Nephron progenitor cell (in vitro differentiated cells): ENCODE data around the gene TXLNG.
A peak's percentile ranks its signal among the peaks of the same experiment; 100 is the strongest.

Experiments used
- DNase-seq: peaks from one replicate; pipeline ENCODE4 v3.0.0; 2021
- H3K27ac Mint-ChIP-seq: 2 replicates; pipeline ENCODE4 v1.8.0; 2021; ENCODE audit warnings: mild to moderate bottlenecking, moderate library complexity, mixed read lengths
- H3K27me3 Mint-ChIP-seq: 2 replicates; pipeline ENCODE4 v1.8.0; 2021; ENCODE audit warnings: mild to moderate bottlenecking, low read depth, mixed read lengths; ENCODE audit not compliant: poor library complexity
- H3K36me3 Mint-ChIP-seq: 2 replicates; pipeline ENCODE4 v1.8.0; 2021; ENCODE audit warnings: low read depth, mixed read lengths
- H3K4me1 Mint-ChIP-seq: 2 replicates; pipeline ENCODE4 v1.8.0; 2021; ENCODE audit warnings: mixed read lengths
- H3K4me3 Mint-ChIP-seq: 2 replicates; pipeline ENCODE4 v1.8.0; 2021; ENCODE audit warnings: mild to moderate bottlenecking, moderate library complexity, mixed read lengths
- H3K9me3 Mint-ChIP-seq: 2 replicates; pipeline ENCODE4 v1.8.0; 2021; ENCODE audit warnings: mild to moderate bottlenecking, moderate library complexity, mixed read lengths
- TF ChIP-seq, protein P1 (sequence below): fragments of 200-600 bp; sonication (generic); IDR thresholded peaks from 2 replicates; pipeline ENCODE4 v1.5.0; 2021; ENCODE audit warnings: antibody characterized with exemption

The TXLNG gene

DNA sequence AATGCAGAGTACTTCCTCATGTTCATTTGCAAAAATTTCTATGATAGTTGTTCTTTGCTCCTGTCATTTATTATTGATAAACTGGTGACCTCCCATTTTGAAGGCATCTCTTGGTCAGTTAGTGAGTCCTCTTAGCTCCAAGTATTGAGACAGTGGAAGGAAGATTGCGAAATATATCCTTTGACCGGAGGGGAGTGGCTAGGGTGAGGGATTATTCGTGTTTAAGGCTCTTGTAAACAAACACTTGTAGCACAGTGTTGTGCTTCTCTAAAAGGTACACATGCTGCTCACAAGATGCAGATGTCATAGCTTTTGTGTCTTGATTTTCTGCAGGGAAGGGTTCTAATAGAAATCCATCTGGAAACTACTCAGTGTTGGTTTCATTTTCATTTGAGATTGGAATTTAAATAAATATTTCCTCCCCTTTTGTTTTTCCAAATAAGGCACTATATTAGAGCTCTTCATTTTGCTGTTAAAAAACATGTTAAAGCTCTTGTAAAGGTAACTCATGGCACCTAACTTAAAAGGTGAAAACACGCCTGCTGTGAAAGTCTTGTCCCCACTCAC lies 21.8 kb downstream of the TXLNG start:
- peak overlapping the region; percentile 78 for H3K27ac Mint-ChIP-seq
- H3K4me3 Mint-ChIP-seq = no peak overlapping the region
- H3K4me1 Mint-ChIP-seq = peaks cover 14% of the 10 kb centered on the region
- DNase-seq = no peak
- H3K36me3 Mint-ChIP-seq = peaks cover 53% of the 10 kb centered on the region
- TF ChIP-seq, protein P1, sequence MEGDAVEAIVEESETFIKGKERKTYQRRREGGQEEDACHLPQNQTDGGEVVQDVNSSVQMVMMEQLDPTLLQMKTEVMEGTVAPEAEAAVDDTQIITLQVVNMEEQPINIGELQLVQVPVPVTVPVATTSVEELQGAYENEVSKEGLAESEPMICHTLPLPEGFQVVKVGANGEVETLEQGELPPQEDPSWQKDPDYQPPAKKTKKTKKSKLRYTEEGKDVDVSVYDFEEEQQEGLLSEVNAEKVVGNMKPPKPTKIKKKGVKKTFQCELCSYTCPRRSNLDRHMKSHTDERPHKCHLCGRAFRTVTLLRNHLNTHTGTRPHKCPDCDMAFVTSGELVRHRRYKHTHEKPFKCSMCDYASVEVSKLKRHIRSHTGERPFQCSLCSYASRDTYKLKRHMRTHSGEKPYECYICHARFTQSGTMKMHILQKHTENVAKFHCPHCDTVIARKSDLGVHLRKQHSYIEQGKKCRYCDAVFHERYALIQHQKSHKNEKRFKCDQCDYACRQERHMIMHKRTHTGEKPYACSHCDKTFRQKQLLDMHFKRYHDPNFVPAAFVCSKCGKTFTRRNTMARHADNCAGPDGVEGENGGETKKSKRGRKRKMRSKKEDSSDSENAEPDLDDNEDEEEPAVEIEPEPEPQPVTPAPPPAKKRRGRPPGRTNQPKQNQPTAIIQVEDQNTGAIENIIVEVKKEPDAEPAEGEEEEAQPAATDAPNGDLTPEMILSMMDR = no peak
- H3K9me3 Mint-ChIP-seq = no peaks in the 10 kb centered on the region
- H3K27me3 Mint-ChIP-seq = no peaks in the 10 kb centered on the region

DNA sequence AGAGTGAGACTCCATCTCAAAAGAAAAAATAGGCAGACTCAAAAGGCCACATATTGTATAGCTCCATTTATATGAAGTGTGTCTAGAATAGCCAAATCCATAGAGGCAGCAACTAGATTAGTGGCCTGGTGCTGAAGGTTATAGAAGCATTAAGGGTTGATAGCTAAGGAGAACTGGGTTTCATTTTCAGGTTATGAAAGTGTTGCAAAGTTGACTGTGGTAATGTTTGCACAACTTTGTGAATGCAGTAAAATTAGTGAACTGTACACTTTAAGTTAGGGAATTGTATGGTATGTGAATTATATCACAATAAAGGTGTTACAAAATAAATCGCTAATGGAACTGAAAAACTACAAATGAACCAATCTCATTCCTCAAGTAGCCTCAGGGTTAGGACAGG lies 28.3 kb downstream of the TXLNG start:
- Mint-ChIP-seq H3K9me3 (no peaks in the 10 kb centered on the region), H3K27ac (no peak overlapping the region), H3K4me1 (no peaks in the 10 kb centered on the region), H3K27me3 (no peaks in the 10 kb centered on the region), H3K4me3 (no peak overlapping the region), H3K36me3 (peaks cover 52% of the 10 kb centered on the region)
- TF ChIP-seq, protein P1 = no peak
- no peak for DNase-seq

DNA sequence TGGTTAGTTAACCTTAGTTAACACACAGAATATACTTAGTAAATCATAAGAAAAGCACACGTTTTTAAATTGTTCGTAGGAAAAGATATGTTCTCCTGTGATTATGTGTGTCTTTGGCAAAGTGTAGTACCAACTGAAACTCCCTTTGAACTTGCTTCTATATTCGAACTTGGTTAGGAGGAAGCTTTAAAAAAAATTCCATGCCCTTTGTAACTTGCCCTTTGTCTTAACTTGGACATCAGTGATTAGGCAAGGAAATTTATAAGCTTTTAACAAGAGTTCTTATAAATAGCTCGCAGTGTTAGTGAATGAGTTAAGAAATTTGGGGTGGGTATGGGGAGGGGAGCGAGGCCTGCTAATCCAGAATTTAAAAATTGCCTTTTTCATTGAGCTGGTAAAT lies 33.4 kb downstream of the TXLNG start:
- no peaks in the 10 kb centered on the region for H3K4me1 Mint-ChIP-seq
- peaks cover 51% of the 10 kb centered on the region for H3K36me3 Mint-ChIP-seq
- TF ChIP-seq, protein P1 = no peak
- H3K9me3 Mint-ChIP-seq = no peaks in the 10 kb centered on the region
- no peak overlapping the region for H3K27ac Mint-ChIP-seq
- H3K27me3 Mint-ChIP-seq = no peaks in the 10 kb centered on the region
- no peak for DNase-seq
- no peak overlapping the region for H3K4me3 Mint-ChIP-seq

DNA sequence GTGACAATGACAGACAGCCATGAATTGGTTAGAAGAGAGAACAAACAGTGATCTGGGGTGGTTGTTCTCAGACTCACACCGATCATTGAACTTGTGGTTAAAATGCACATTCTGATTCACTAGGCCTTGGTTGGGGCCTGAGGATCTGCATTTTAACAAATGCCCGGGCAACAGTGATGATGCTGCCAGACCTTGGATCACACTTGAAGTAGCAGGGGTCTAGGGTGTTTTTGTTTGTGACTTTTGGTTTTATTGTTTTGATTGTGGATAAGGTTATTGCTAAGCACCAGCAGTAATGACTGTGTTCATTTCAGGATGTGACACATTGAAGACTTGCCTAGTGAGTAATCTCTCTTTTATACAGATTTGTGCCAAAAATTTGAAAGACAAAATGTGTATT lies 36.5 kb downstream of the TXLNG start:
- H3K27ac Mint-ChIP-seq = peak overlapping the region; percentile 8
- TF ChIP-seq, protein P1 = no peak
- no peaks in the 10 kb centered on the region for H3K9me3 Mint-ChIP-seq
- H3K4me1 Mint-ChIP-seq = no peaks in the 10 kb centered on the region
- H3K36me3 Mint-ChIP-seq = peaks cover 47% of the 10 kb centered on the region
- no peak overlapping the region for H3K4me3 Mint-ChIP-seq
- no peaks in the 10 kb centered on the region for H3K27me3 Mint-ChIP-seq
- DNase-seq = no peak

DNA sequence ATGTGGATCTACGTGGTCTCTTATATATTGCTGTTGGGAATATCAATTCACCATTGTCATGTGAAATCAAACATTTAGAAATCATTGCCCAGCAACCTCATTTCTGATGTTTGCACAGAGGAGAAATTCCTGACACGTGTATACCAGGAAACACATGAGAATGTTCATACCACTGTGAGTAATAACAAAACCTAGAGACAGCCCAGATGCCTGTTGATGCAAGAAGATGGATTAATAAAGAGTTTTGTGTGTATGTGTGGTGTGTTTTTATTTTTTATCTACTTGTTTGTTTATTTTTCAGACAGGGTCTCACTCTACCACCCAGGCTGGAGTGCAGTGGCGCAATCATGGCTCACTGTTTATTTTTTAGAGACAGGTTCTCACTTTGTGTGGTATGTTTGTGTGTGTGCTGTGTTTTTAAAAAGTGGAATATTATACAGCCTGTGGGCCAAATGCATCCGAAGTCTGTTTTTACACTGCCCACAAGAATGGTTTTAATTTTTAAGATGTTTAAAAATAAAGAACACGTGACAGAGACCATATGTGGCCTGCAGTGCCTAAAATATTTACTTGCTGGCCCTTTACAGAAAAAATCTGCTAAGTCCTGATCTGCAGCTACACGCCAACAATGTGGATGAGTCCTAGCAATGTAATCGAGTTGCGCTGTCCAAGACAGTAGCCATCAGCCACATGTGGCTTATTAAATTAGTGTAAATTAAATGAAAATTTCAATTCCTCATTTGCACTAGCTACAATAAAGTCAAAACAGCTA lies 39.2 kb downstream of the TXLNG start:
- H3K4me3 Mint-ChIP-seq = no peak overlapping the region
- H3K27ac Mint-ChIP-seq = no peak overlapping the region
- H3K27me3 Mint-ChIP-seq = no peaks in the 10 kb centered on the region
- H3K9me3 Mint-ChIP-seq = no peaks in the 10 kb centered on the region
- no peak for DNase-seq
- H3K4me1 Mint-ChIP-seq = peaks cover 4% of the 10 kb centered on the region
- peaks cover 36% of the 10 kb centered on the region for H3K36me3 Mint-ChIP-seq
- TF ChIP-seq, protein P1 = no peak

DNA sequence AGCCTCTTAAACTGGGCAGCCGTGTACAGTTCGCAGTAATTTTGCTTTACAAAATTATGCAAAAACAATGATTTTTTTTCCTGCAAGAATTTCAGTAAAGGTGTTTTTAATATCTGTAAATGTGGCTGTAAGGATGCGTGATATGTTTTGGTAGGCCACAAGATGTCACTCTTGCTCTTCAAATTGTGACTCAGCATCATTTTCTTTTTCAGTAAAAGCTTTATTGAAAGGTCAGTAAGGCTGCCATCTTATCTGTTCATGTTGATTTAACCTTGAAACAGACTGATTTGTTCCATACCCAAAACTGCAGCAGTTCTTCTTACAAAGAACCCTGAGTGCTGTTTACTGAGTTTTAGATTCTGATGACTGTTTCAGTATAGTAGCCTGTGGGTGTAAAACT lies 39.9 kb downstream of the TXLNG start:
- Mint-ChIP-seq H3K4me1 (peaks cover 4% of the 10 kb centered on the region), H3K27ac (no peak overlapping the region), H3K4me3 (no peak overlapping the region), H3K27me3 (no peaks in the 10 kb centered on the region), H3K36me3 (peaks cover 28% of the 10 kb centered on the region), H3K9me3 (no peaks in the 10 kb centered on the region)
- TF ChIP-seq, protein P1 = peak; percentile 57
- DNase-seq = no peak
